SK-N-SH (cell line): ENCODE data around the gene MRPL54. TPM values are rescaled to one million over a fixed set of nuclear protein-coding genes. Genes with fewer than 3 reads are reported as not detected.

Source experiments
- CTCF ChIA-PET: fragments of 300-600, 350-600 bp; formaldehyde crosslinking; extraction: SDS; loops from one replicate; lab custom pipeline; 2021; lab: Yijun Ruan, JAX
- POLR2A ChIA-PET: fragments of 350-600 bp; sonication (Branson Sonifier 250); formaldehyde crosslinking; extraction: SDS; loops from one replicate; lab custom pipeline; 2020; ENCODE audit warnings: antibody characterized with exemption, inconsistent platforms; lab: Yijun Ruan, JAX
- DNase-seq: peaks from one replicate; pipeline ENCODE4 v3.0.0; 2012
- H2AFZ ChIP-seq: fragments of 200-600 bp; sonication (generic); 2 replicates; pipeline ENCODE4 v1.8.1; 2016; ENCODE audit warnings: antibody characterized with exemption, mild to moderate bottlenecking, low read depth
- H3F3A ChIP-seq: fragments of 200-600 bp; sonication (generic); replicated peaks from 2 replicates; pipeline ENCODE3; 2016; ENCODE audit warnings: antibody characterized with exemption, mild to moderate bottlenecking; ENCODE audit not compliant: insufficient read depth
- H3K27ac ChIP-seq, 2 experiments: fragments of 200-500 bp in 1 of 2; fragments of 200-600 bp in 1 of 2; sonication (Bioruptor generic) in 1 of 2; sonication (generic), shearing (Covaris generic) in 1 of 2; 2 replicates each; pipeline versions ENCODE4 v1.5.1 to v1.6.1; 2014 to 2016; ENCODE audit warnings: low read depth in 2 of 2, inconsistent platforms in 1 of 2, low read length in 1 of 2, mild to moderate bottlenecking in 1 of 2, mixed read lengths in 1 of 2
- H3K27me3 ChIP-seq: fragments of 200-600 bp; sonication (generic), shearing (Covaris generic); 2 replicates; pipeline ENCODE4 v1.6.1; 2016; ENCODE audit warnings: mixed run types; ENCODE audit not compliant: insufficient read depth
- H3K36me3 ChIP-seq, 2 experiments: fragments of 200-500 bp in 1 of 2; fragments of 200-600 bp in 1 of 2; sonication (Bioruptor generic) in 1 of 2; sonication (generic) in 1 of 2; replicated peaks in 1 of 2; 2 replicates each; pipeline versions ENCODE3 to v1.5.1; 2014 to 2016; ENCODE audit warnings: low read length in 1 of 2, mild to moderate bottlenecking in 1 of 2; ENCODE audit not compliant: insufficient read depth in 2 of 2, control insufficient read depth in 1 of 2
- H3K4me1 ChIP-seq, 2 experiments: fragments of 200-500 bp in 1 of 2; fragments of 200-600 bp in 1 of 2; sonication (Bioruptor generic) in 1 of 2; sonication (generic), shearing (Covaris generic) in 1 of 2; 2 replicates each; pipeline versions ENCODE4 v1.5.1 to v1.6.1; 2014 to 2016; ENCODE audit warnings: low read depth in 1 of 2, low read length in 1 of 2, mixed run types in 1 of 2; ENCODE audit not compliant: insufficient read depth in 2 of 2, control insufficient read depth in 1 of 2
- H3K4me2 ChIP-seq: fragments of 200-600 bp; sonication (generic), shearing (Covaris generic); 2 replicates; pipeline ENCODE4 v1.6.1; 2017; ENCODE audit warnings: mixed run types
- H3K4me3 ChIP-seq, 2 experiments: fragments of 200-500 bp in 1 of 2; fragments of 200-600 bp in 1 of 2; sonication (Bioruptor generic) in 1 of 2; sonication (generic), shearing (Covaris generic) in 1 of 2; 2 replicates each; pipeline versions ENCODE4 v1.5.1 to v1.8.1; 2014 to 2016; ENCODE audit warnings: low read depth in 2 of 2, inconsistent platforms in 1 of 2, low read length in 1 of 2, mild to moderate bottlenecking in 1 of 2, mixed read lengths in 1 of 2, moderate library complexity in 1 of 2
- H3K79me2 ChIP-seq: fragments of 200-600 bp; sonication (generic); 2 replicates; pipeline ENCODE4 v1.8.1; 2017; ENCODE audit warnings: mild to moderate bottlenecking; ENCODE audit not compliant: insufficient read depth
- H3K9ac ChIP-seq: fragments of 200-600 bp; sonication (generic); 2 replicates; pipeline ENCODE4 v1.6.1; 2017; ENCODE audit warnings: mixed run types
- H3K9me2 ChIP-seq: fragments of 200-600 bp; sonication (generic); 2 replicates; pipeline ENCODE4 v1.6.1; 2017; ENCODE audit warnings: mixed run types
- H3K9me3 ChIP-seq: fragments of 200-600 bp; sonication (generic); 2 replicates; pipeline ENCODE4 v1.6.1; 2017; ENCODE audit warnings: mixed run types, mild to moderate bottlenecking, moderate library complexity
- H4K20me1 ChIP-seq: fragments of 200-600 bp; sonication (generic); 2 replicates; pipeline ENCODE4 v1.6.1; 2017; ENCODE audit warnings: mild to moderate bottlenecking, mixed run types; ENCODE audit not compliant: insufficient read depth
- ELF1 ChIP-seq: IDR thresholded peaks from 2 replicates; pipeline ENCODE4 v1.4.0; 2012
- EP300 ChIP-seq, 2 experiments: IDR thresholded peaks; 2 replicates each; pipeline versions ENCODE4 v1.4.0 to v1.6.1; 2012; ENCODE audit warnings: borderline replicate concordance in 1 of 2, low read depth in 1 of 2, low read length in 1 of 2
- FOSL2 ChIP-seq: IDR thresholded peaks from 2 replicates; pipeline ENCODE4 v1.4.0; 2012; ENCODE audit warnings: low read depth, mild to moderate bottlenecking, moderate library complexity, borderline replicate concordance
- FOXJ3 ChIP-seq: sonication (generic); formaldehyde crosslinking; IDR thresholded peaks from 2 replicates; pipeline ENCODE4 v1.5.1; 2020; ENCODE audit warnings: mild to moderate bottlenecking, missing genetic modification reagents
- GATA2 ChIP-seq: sonication (generic); formaldehyde crosslinking; IDR thresholded peaks from 2 replicates; pipeline ENCODE4 v1.5.0; 2020; ENCODE audit warnings: mild to moderate bottlenecking, missing genetic modification reagents
- IRF3 ChIP-seq: fragments of 150-350 bp; IDR thresholded peaks from 2 replicates; pipeline ENCODE4 v1.6.1; 2016; ENCODE audit warnings: mild to moderate bottlenecking, low read depth, low read length
- NFIC ChIP-seq: IDR thresholded peaks from 2 replicates; pipeline ENCODE4 v1.4.0; 2012; ENCODE audit warnings: borderline replicate concordance
- NRF1 ChIP-seq: IDR thresholded peaks from 2 replicates; pipeline ENCODE4 v1.6.1; 2012; ENCODE audit warnings: low read depth, mild to moderate bottlenecking, low read length
- RCOR1 ChIP-seq: fragments of 150-350 bp; IDR thresholded peaks from 2 replicates; pipeline ENCODE4 v1.6.1; 2017; ENCODE audit warnings: antibody characterized with exemption, low read length
- RXRA ChIP-seq: IDR thresholded peaks from 2 replicates; pipeline ENCODE4 v1.4.0; 2012; ENCODE audit warnings: low read depth, mild to moderate bottlenecking, borderline replicate concordance
- TAF1 ChIP-seq: IDR thresholded peaks from 2 replicates; pipeline ENCODE4 v1.6.1; 2012; ENCODE audit warnings: low read depth, mild to moderate bottlenecking, low read length, moderate library complexity, borderline replicate concordance
- TCF12 ChIP-seq: IDR thresholded peaks from 2 replicates; pipeline ENCODE4 v1.4.0; 2012
- USF1 ChIP-seq: IDR thresholded peaks from 2 replicates; pipeline ENCODE4 v1.4.0; 2012; ENCODE audit warnings: low read depth, borderline replicate concordance
- YY1 ChIP-seq: IDR thresholded peaks from 2 replicates; pipeline ENCODE4 v1.4.0; 2012; ENCODE audit warnings: low read depth, mild to moderate bottlenecking
- ZBTB33 ChIP-seq: IDR thresholded peaks from 2 replicates; pipeline ENCODE4 v1.4.0; 2012; ENCODE audit warnings: low read depth, borderline replicate concordance
- WGBS: methylation state at CpG from one replicate; pipeline ENCODE4 v1.1.6; 2017; ENCODE audit warnings: low lambda C conversion rate; 5-methylcytosine and 5-hydroxymethylcytosine counted together
- polyA plus RNA-seq, 3 experiments: library from polyadenylated mRNA; depleted of rRNA; stranded (reverse); fragments of >200 nt; gene quantifications; 2 replicates each; pipeline ENCODE4 v1.2.3, GENCODE V29; 2012

MRPL54 gene
- polyA plus RNA-seq, 1 of the 3 experiments (the other 2 are of a cell fraction) = 125 TPM

GRCh38 chr19:3752492-3752891 lies 10.0 kb upstream of the MRPL54 start:
- Histone ChIP-seq H3K36me3 (peaks cover 5 to 12% of the 10 kb centered on the region in 2 experiments), H3K9ac (no peak overlapping the region), H4K20me1 (no peaks in the 10 kb centered on the region), H3K79me2 (no peaks in the 10 kb centered on the region), H3K4me1 (no peaks in the 10 kb centered on the region), H3K9me3 (no peaks in the 10 kb centered on the region), H3F3A (no peaks in the 10 kb centered on the region), H3K4me2 (no peak overlapping the region), H2AFZ (no peak overlapping the region), H3K27me3 (no peaks in the 10 kb centered on the region), H3K9me2 (no peaks in the 10 kb centered on the region), H3K4me3 (no peak overlapping the region), H3K27ac (no peak overlapping the region)
- WGBS = no CpG with 5 or more reads among the region's 25 CpGs
- DNase-seq = no peak
- ChIA-PET POLR2A (interaction anchor here (0.9 kb wide), 1 partner anchor 10 kb away, joined by 4 read pairs; the partner anchor contains the start of gene MRPL54), CTCF (interaction anchor here (1.1 to 3.4 kb wide), 2 partner anchors 9 to 29 kb away, joined by 3 to 13 read pairs; partner anchors contain the start of genes APBA3 and MRPL54)
- no peak for TF ChIP-seq FOSL2
- TF ChIP-seq GATA2 = no peak
- no peak for TF ChIP-seq RCOR1
- no peak for TF ChIP-seq RXRA
- no peak for TF ChIP-seq TAF1
- no peak for TF ChIP-seq EP300 (IDR thresholded peaks at IDR 0.05; ENCODE audit: borderline replicate concordance in 1 of 2, low read depth in 1 of 2, low read length in 1 of 2)
- no peak for TF ChIP-seq ZBTB33
- no peak for TF ChIP-seq ELF1
- no peak for TF ChIP-seq IRF3
- TF ChIP-seq TCF12 = no peak
- no peak for TF ChIP-seq FOXJ3 (CRISPR knock-in tag)
- TF ChIP-seq NFIC = no peak
- TF ChIP-seq USF1 = no peak
- no peak for TF ChIP-seq YY1
- no peak for TF ChIP-seq NRF1
